ENCODE data around the gene TIGD3. TPM values are rescaled to one million over a fixed set of nuclear protein-coding genes. Genes with fewer than 3 reads are reported as not detected.

TIGD3 gene
- total RNA-seq, 4 donors from 2014 or later, result 0.30 to 0.59 TPM; not detected in 2

DNA sequence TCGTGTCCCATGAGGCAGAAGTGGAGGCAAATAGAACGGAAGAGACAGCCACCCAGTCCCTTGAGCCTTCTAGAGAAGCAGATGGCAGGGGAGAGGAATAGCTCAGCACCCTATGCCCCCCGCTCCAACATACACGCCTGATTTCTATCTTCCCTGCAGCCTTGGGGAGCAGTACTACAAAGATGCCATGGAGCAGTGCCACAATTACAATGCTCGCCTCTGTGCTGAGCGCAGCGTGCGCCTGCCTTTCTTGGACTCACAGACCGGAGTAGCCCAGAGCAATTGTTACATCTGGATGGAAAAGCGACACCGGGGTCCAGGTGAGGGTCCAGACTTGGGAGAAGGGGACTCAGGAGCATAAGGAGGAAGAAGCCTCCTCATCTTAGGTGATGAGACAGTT is 14.3 kb upstream of the TIGD3 start:
- Histone ChIP-seq H3K4me3 (no peak overlapping the region), H3K36me3 (peaks cover 0 to 72% (median 51%) of the 10 kb centered on the region in 3 donors), H3K9me3 (no peaks in the 10 kb centered on the region), H3K27me3 (no peaks in the 10 kb centered on the region), H3K27ac (no peak overlapping the region), H3K4me1 (peaks cover 0 to 26% (median 7%) of the 10 kb centered on the region in 4 donors)
- 78 to 83% methylated on average over 11 of the region's 11 CpGs for WGBS, 2 donors
- no peak for DNase-seq (ENCODE audit: low spot score in 2 of 2)
- TF ChIP-seq EP300 (IDR thresholded peaks at IDR 0.05) (no peak), POLR2A (IDR thresholded peaks at IDR 0.05) (no peak)
- TF ChIP-seq, protein P1, sequence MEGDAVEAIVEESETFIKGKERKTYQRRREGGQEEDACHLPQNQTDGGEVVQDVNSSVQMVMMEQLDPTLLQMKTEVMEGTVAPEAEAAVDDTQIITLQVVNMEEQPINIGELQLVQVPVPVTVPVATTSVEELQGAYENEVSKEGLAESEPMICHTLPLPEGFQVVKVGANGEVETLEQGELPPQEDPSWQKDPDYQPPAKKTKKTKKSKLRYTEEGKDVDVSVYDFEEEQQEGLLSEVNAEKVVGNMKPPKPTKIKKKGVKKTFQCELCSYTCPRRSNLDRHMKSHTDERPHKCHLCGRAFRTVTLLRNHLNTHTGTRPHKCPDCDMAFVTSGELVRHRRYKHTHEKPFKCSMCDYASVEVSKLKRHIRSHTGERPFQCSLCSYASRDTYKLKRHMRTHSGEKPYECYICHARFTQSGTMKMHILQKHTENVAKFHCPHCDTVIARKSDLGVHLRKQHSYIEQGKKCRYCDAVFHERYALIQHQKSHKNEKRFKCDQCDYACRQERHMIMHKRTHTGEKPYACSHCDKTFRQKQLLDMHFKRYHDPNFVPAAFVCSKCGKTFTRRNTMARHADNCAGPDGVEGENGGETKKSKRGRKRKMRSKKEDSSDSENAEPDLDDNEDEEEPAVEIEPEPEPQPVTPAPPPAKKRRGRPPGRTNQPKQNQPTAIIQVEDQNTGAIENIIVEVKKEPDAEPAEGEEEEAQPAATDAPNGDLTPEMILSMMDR (IDR thresholded peaks at IDR 0.05), result no peak

DNA sequence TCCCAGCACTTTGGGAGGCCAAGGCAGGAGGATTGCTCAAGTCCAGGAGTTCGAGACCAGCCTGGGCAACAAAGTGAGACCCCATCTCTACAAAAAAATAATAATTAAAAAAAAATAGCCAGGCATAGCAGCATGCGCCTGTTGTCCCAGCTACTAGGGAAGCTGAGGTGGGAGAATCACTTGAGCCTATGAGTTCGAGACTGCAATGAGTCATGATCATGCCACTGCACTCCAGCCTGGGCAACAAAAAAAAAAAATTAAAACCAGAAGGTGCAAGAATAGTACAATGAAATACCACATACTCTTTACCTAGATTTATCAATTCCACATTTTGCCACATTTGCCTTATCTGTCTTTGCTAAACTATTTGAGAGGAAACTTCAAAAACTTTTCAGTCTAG is 12.7 kb upstream of the TIGD3 start:
- TF ChIP-seq POLR2A (IDR thresholded peaks at IDR 0.05), result no peak
- TF ChIP-seq, protein P1 (IDR thresholded peaks at IDR 0.05), result no peak
- no peak for TF ChIP-seq EP300 (IDR thresholded peaks at IDR 0.05)
- no peak overlapping the region for H3K4me3 ChIP-seq
- no peak for DNase-seq (ENCODE audit: low spot score in 2 of 2)
- no peak overlapping the region for H3K27ac ChIP-seq
- H3K27me3 ChIP-seq, result no peaks in the 10 kb centered on the region
- peaks cover 0 to 83% (median 67%) of the 10 kb centered on the region in 3 donors for H3K36me3 ChIP-seq
- WGBS, 2 donors, result 91 to 93% methylated on average over 3 of the region's 3 CpGs
- peaks cover 0 to 15% (median 0%) of the 10 kb centered on the region in 4 donors for H3K4me1 ChIP-seq
- no peaks in the 10 kb centered on the region for H3K9me3 ChIP-seq

DNA sequence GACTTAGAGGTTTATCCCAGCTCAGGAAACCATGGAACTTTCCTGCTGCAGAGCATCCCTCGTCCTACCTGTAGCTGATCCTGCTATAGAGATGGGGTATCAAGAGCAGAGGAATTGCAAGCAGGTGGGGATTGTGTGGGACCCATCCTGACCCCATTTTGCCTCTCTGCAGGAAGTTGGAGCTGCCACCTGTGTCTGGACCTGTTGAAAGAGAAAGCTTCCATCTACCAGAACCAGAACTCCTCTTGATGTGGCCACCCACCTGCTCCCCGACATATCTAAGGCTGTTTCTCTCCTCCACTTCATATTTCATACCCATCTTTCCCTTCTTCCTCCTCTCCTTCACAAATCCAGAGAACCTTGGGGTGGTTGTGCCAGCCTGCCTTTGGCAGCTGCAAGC is 3.0 kb upstream of the TIGD3 start:
- peaks cover 0 to 62% (median 36%) of the 10 kb centered on the region in 3 donors for H3K36me3 ChIP-seq
- peaks cover 0 to 5% of the 10 kb centered on the region in 2 donors for H3K27me3 ChIP-seq
- TF ChIP-seq, protein P1 (IDR thresholded peaks at IDR 0.05), result no peak
- no peak for TF ChIP-seq POLR2A (IDR thresholded peaks at IDR 0.05)
- TF ChIP-seq EP300 (IDR thresholded peaks at IDR 0.05), result no peak
- no peak overlapping the region for H3K27ac ChIP-seq
- no peak for DNase-seq (ENCODE audit: low spot score in 2 of 2)
- H3K4me1 ChIP-seq, result peaks cover 0 to 26% (median 9%) of the 10 kb centered on the region in 4 donors
- 81 to 97% methylated on average over 2 of the region's 2 CpGs for WGBS, 2 donors
- H3K9me3 ChIP-seq, result no peaks in the 10 kb centered on the region
- no peak overlapping the region for H3K4me3 ChIP-seq

DNA sequence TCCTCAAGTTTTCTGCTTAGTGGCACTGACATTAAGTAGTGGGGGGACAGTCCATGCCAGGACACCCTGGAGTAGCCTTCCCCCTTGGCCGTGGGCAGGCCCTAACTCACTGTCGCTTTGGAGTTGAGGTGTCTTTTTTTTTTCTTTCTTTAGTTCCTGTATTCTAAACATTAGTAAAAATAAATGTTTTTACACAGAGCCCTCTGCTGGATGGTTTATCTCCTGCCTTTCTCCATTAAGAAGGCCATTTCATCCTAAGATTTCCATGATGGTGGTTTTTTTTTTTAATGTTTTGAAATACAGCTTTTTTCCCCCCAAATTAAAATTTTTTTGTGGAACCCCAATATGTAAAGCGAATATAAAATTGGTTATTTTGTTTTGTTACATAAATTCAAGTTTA is 1.8 kb upstream of the TIGD3 start:
- H3K36me3 ChIP-seq, result peaks cover 0 to 50% (median 23%) of the 10 kb centered on the region in 3 donors
- no peaks in the 10 kb centered on the region for H3K9me3 ChIP-seq
- TF ChIP-seq EP300 (IDR thresholded peaks at IDR 0.05), result no peak
- TF ChIP-seq, protein P1 (IDR thresholded peaks at IDR 0.05), result peak in 1 of 5 experiments; percentile 19
- no peak for TF ChIP-seq POLR2A (IDR thresholded peaks at IDR 0.05)
- no peak overlapping the region for H3K4me3 ChIP-seq
- no peak overlapping the region for H3K27ac ChIP-seq
- peaks cover 0 to 6% of the 10 kb centered on the region in 2 donors for H3K27me3 ChIP-seq
- WGBS, 2 donors, result 65 to 77% methylated on average over 3 of the region's 3 CpGs
- no peak for DNase-seq (ENCODE audit: low spot score in 2 of 2)
- H3K4me1 ChIP-seq, result peaks cover 0 to 26% (median 9%) of the 10 kb centered on the region in 4 donors

DNA sequence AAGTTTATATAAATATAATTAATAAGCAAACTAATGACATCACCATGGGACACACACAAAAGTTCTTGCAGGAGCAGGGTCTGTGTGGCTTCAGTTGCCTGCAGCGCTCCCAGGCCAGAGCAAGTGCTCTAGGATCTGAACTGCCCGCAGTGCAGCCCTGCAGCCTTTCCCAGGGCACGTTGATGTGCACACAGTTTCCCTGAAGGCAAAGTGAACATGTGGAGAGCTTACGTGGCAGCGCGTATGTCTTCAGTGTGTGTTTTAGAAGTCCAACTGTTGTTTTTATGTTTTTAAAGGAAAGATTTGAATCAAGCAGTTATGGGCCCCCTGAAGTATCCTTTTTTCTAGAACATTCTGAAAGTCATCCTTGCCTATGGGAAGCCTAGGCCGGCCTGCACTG is 1.2 kb upstream of the TIGD3 start:
- TF ChIP-seq POLR2A (IDR thresholded peaks at IDR 0.05) (no peak), EP300 (IDR thresholded peaks at IDR 0.05) (no peak)
- TF ChIP-seq, protein P1 (IDR thresholded peaks at IDR 0.05), result no peak
- no peaks in the 10 kb centered on the region for H3K9me3 ChIP-seq
- WGBS, 2 donors, result 79 to 86% methylated on average over 7 of the region's 7 CpGs
- no peak overlapping the region for H3K4me3 ChIP-seq
- H3K27ac ChIP-seq, result no peak overlapping the region
- H3K4me1 ChIP-seq, result peaks cover 0 to 26% (median 9%) of the 10 kb centered on the region in 4 donors
- no peak for DNase-seq (ENCODE audit: low spot score in 2 of 2)
- H3K36me3 ChIP-seq, result peaks cover 0 to 44% (median 19%) of the 10 kb centered on the region in 3 donors
- peaks cover 0 to 6% of the 10 kb centered on the region in 2 donors for H3K27me3 ChIP-seq

Data from tibial nerve (tissue), 4 donors.